CD4-positive, alpha-beta T cell treated with Interleukin-6 at 100 ng/mL for 8 hours (primary cell): ENCODE data around the gene SORL1.
"Not testable (repeated sequence)": the region's sequence is repeated elsewhere in the genome, so short reads cannot be mapped to it uniquely, and the experiment has no call there.

Source experiments
- DNase-seq: peaks from one replicate; pipeline ENCODE4 v3.0.0-alpha.2; 2020; ENCODE audit warnings: mixed read lengths, low spot score

SORL1 gene

GRCh38 chr11:121564948-121565684 is 113.0 kb downstream of the SORL1 start:
- DNase-seq: no peak

GRCh38 chr11:121566279-121567168 is 114.4 kb downstream of the SORL1 start:
- DNase-seq: no peak

- DNase-seq: no peak
Observed at GRCh38 chr11:121567995-121568394, 115.9 kb downstream of the SORL1 start.

GRCh38 chr11:121569332-121570299 is 117.5 kb downstream of the SORL1 start:
- not testable (repeated sequence) for DNase-seq

GRCh38 chr11:121570453-121570852 is 118.3 kb downstream of the SORL1 start:
- no peak for DNase-seq

- DNase-seq: no peak
Observed at GRCh38 chr11:121571506-121571905, 119.4 kb downstream of the SORL1 start.

- DNase-seq: no peak
Observed at GRCh38 chr11:121572571-121573059, 120.5 kb downstream of the SORL1 start.

GRCh38 chr11:121574801-121575200 is 122.7 kb downstream of the SORL1 start:
- DNase-seq: no peak

GRCh38 chr11:121575250-121575962 is 123.3 kb downstream of the SORL1 start:
- DNase-seq: no peak

- DNase-seq: no peak
Observed at GRCh38 chr11:121575963-121576290, 123.8 kb downstream of the SORL1 start.

- DNase-seq: no peak
Observed at GRCh38 chr11:121576531-121576930, 124.4 kb downstream of the SORL1 start.

- no peak for DNase-seq
Observed at GRCh38 chr11:121577106-121577848, 125.2 kb downstream of the SORL1 start.

GRCh38 chr11:121578251-121578976 is 126.3 kb downstream of the SORL1 start:
- no peak for DNase-seq

- DNase-seq: no peak
Observed at GRCh38 chr11:121580154-121580553, 128.0 kb downstream of the SORL1 start.

GRCh38 chr11:121581607-121582006 is 129.5 kb downstream of the SORL1 start:
- DNase-seq: no peak

GRCh38 chr11:121582296-121582695 is 130.2 kb downstream of the SORL1 start:
- peak; percentile 8 for DNase-seq

GRCh38 chr11:121583825-121584224 is 131.7 kb downstream of the SORL1 start:
- no peak for DNase-seq

GRCh38 chr11:121586750-121587149 is 134.6 kb downstream of the SORL1 start:
- DNase-seq: no peak

- no peak for DNase-seq
Observed at GRCh38 chr11:121587182-121587581, 135.1 kb downstream of the SORL1 start.

- DNase-seq: no peak
Observed at GRCh38 chr11:121588747-121589146, 136.6 kb downstream of the SORL1 start.
